DMS153 treated with DMSO at 0.1 percent for 48 hours (cell line): ENCODE measurements around the gene BASP1.
A peak's percentile ranks its signal among the peaks of the same experiment; 100 is the strongest.
"Not testable (repeated sequence)": the region's sequence is repeated elsewhere in the genome, so short reads cannot be mapped to it uniquely, and the experiment has no call there.

Experiments
- DNase-seq: peaks from one replicate; lab custom pipeline; 2025; ENCODE audit not compliant: unreplicated experiment; lab: John Stamatoyannopoulos, UW

BASP1 gene

DNA sequence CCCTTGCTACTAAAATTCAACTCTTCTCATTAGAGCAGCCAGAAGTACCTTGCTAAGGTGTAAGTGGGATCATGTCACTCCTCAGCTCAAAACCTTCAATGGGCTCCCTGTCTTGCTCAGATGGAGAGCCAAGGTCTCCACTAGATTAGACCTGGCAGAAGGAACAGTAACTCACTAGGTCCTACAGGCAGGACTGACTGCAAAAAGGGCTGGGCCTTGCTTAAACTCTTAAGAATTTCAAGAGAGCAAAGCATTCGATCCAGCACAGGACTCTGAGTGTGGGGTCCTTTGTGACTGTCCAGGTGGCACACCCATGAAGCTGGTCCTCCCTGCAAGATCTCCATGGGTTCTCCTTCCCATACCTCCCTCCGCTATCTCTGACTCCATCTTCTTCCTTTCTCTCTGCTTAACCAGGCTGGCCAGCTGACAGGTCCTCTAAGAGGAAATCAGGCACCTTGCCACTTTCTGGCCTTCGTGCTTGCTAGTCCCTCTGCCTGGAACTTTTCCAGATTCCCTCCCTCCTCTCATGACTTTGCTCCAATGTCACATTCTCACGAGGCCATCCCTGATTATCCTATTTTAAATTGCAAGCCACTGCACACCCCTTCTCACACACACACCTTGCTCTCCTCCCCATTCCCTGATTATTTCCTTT lies 70.2 kb downstream of the BASP1 start:
- no peak for DNase-seq

DNA sequence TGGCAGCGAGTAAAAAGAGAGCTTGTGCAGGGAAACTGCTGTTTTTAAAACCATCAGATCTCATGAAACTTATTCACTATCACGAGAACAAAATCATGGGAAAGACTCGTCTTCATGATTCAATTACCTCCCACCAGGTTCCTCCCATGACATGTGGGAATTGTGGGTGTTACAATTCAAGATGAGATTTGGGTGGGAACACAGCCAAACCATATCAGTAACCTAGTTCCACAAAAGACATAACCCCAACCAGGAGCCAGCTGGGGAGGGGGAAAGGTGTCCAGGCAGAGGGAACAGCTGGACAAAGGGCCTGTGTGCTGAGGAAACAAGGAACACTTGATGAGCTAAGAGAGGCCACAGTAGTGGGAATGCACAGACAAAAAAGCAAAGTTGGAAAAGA lies 71.1 kb downstream of the BASP1 start:
- no peak for DNase-seq

DNA sequence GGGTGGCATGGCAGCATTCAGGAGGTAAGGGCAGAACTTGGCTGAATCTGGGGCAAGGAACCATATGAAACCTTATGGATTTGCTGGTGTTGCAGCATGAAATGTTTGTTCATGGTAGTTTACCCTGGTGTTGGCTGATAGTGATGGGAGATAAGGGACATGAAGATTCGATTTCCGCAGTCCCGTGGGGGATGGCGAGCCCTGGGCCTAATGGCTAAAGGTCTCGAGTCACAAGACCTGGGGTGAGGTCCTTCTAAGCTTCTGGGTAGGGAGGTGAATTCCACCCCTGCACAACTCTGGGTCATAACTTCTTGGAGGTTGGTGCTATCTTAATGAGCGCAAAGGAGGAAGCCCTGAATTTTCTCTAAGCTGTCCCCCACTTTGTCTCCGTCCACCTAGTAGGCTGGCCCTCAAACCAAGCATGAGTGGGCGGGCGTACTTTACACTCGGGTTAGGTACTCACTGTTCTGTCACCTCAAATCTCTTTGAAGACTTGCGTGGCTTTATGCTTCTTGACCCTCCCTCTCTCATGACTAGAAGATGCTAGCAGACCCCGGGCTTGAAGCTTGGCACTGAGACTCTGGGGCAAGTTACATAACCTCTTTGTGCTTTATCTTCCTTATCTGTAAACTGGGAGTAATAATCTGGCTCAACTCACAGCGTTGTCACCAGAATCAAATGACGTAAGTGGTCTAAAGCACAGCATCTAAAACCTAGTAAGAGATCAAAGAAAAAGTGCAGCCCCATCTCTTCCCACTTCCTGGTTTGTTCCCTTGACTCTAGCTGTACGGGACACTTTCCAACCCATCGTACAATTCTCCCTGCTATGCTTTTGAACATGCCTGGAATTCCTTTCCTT lies 72.5 kb downstream of the BASP1 start:
- no peak for DNase-seq

DNA sequence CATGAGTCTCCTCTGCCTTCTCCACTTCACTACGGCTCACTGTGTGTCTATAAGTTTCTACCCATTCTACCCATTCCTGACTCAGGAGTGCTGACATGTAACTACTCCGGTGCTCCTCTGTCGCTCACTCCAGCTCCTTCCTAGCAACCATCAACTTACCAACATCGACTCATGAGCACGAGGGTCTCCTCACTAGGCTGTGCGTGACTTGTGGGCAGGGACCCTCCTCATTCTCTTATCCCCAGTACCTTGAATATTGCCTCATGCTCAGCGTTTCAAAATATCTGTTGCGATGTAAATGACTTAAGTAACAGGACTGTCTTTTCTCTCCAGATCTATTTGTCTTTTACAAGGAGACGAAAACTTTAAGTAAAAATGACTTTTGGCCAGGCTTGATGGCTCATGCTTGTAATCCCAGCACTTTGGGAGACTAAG lies 73.1 kb downstream of the BASP1 start:
- no peak for DNase-seq

DNA sequence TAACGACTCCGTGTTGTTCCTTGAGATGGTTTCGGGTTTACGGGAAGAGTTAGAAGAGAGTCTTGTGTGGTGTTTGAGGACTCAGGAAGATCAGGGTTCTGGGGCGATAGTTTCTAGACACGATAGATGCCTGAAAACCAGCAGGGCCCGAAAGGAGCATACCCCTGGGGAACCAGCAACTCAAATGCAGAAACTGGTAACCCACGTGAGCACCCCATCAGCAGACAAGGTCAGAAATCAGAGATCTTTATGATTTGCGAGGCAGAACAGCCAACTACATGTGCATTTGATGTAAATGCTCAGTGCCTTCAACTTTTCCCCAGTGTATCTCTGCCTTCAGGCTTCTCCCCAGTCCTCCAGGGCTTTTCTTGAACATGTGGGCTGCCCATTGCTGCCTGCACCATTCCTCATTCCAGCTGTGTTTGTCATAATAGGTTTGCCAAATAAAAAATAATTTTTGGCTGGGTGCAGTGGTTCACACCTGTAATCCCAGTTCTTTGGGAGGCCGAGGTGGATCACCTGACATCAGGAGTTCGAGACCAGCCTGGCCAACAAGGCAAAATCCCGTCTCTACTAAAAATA lies 75.1 kb downstream of the BASP1 start:
- DNase-seq, result no peak

DNA sequence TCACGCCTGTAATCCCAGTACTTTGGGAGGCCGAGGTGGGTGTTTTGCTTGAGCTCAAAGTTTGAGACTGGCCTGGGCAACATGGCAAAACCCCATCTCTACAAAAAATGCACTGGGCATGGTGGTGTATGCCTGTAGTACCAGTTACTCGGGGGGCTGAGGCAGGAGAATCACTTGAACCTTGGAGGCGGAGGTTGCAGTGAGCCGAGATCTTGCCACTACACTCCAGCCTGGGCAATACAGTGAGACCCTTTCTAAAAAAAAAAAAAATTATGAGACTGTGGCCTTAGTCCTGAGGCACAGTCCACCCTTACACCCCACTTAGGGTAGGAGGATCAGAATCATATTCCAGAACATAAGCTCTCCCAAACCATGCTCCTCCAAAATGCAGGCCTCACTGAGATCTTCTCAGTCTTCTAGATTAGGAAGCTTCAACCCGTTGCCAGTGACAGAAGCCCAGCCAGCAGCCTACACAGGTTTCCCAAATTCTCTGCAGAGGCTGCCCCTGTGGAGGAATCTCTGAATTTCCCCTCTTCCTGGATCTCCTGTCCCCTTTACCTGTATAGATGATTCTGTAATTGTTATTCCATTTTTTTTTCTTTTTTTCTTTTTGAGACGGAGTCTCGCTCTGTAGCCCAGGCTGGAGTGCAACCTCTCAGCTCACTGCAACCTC lies 77.3 kb downstream of the BASP1 start:
- DNase-seq, result no peak

DNA sequence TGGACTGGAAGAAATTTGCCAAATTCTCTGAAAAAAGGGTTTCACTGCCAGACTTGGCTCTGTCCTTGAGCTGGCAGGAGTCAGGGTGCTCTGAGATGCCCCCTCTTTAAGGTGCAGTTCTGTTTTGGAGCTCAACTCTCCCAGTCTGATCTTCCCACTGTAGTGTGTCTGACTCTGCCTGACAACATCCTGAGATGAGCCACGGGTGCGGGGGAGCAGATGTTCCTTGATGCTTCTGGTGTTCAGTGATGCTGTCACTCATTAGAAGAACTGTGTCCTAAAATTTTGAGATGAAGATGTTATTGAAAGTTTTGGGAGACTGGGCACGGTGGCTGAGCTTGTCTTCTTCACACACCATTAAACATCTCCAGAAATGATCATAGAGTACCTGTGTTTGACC lies 78.2 kb downstream of the BASP1 start:
- DNase-seq, result no peak

DNA sequence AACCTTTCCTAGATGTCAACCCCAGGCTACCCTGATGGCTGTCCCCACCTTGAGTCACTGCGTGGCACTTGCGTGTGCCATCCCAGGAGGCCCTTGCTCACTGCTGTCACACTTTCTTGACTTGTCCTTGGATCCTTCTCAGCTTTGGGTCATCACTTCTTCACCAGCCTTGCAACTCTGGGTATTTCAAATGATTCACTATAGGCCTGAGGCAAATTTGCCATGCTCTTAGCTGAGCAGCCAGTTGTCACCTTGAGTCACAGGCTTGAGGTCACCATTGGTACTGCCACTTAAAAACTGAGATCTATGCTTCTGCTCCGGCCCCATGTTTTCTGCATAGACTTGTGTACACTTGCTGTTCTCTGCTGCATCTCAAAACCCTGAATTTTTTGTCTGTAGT lies 84.7 kb downstream of the BASP1 start:
- DNase-seq, result no peak

DNA sequence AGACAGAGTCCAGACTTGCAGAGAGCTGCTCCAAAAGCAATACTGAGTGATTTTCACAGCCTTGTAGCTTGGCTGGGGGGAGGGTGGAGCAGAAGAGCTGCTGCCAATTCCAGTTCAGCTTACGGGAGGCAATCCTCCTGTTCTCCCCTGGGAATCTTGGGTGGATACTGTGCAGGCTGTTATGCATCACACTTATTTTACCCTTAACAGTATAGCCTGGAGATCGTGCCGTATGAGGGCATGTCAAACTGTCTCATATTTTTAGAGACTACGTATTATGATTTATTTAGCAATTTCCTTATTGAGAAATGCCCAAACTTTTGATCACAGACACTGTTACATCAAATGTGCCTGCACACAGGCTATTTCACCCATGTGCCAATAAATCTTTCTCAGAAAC lies 85.2 kb downstream of the BASP1 start:
- DNase-seq, result no peak

DNA sequence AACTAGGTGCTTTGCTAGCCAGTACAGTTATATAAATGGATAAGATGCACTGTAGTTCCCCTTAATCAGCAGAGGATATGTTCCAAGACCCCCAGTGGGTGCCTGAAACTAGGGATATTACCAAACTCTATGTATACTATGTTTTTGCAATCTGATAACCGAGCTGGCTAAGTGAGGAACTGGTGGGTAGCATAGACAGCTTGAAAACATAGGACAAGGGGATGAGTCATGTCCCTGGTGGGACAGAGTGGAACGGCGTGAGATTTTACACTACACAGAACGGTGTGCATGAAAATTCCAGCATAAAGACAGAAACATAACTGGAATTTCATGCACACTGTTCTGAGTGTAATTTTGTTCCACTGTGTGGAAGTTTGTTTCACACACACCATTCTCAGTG lies 86.9 kb downstream of the BASP1 start:
- DNase-seq, result no peak

DNA sequence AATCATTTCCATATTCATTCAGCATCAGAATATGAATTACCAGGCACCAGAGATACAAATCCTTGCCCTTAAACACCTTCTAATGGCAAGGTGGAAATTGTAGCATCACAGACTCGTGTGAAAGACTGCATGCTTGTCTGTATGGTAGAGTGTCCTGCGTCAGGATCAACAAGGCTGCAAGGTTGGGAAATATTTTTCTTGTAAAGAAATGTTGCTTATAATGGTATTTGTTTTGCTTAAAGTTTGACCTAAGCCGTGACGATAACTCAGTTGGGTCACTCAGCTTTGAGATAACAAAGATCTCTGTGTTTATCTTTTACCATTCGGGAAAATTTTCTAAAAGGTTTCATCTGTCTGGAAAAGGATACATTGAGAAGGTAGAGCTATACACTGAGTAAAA lies 87.6 kb downstream of the BASP1 start:
- DNase-seq, result no peak

DNA sequence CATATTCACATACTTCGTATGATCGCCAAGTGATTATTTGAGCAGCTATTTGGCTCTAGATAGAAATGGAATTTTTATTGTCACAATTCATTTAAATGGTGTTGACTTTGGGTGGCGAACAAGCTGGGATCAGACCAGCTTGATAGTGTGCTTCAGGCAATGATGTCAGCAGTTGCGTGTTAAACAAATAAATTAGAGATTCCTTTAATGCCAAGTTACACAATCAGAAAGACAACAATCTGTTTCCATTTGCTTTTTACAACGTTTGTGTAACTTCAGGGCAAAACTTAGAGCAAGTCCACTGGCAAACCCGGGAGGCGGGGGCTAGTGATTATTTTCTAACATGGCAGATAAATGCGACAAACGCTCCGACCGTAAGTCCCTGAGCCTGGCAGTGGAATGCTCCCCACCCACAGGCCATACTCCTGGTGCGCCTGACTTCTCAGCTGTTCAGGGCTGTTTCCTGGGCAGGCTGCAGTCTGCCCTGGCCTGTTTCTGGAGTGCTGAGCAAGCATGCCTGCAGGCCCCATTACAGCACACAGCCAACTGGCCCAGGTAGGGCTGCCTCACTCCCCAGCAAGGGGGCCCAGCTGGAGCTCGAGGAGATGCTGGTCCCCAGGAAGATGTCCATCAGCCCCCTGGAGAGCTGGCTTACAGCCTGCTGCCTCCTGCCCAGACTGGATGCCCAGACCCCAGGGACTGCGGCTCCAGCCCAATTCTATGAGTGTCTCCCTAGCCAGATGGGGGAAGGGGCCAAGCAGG lies 88.7 kb downstream of the BASP1 start:
- DNase-seq, result no peak

DNA sequence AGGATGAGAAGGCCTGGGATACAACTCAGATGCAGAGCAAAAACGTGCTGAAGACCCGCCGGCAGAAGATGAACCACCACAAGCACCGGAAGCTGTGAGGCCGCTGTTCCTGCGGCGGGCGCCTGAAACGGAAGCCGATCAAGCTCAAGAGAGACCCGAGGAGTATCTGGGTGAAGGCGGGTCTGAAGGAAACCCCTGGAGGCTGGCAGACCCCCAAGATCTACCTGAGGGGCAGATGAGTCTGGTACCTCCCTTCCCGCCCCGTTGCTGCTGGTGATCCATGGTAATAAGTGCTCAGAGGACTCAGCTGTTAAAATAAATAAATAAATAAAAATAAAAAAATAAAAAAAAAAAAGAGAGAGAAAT lies 89.3 kb downstream of the BASP1 start:
- DNase-seq, result no peak

DNA sequence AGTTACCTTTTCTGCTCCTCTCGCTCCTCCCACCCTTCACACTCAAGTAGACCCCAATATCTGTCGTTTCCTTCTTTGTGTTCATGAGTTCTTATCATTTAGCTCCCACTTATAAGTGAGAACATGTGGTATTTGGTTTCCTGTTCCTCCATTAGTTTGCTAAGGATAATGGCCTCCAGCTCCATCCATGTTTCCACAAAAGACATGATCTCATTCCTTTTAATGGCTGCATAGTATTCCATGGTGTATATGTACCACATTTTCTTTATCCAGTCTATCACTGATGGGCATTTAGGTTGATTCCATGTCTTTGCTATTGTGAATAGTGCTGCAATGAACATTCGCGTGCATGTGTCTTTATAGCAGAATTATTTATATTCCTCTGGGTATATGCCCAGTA lies 90.0 kb downstream of the BASP1 start:
- not testable (repeated sequence) for DNase-seq

DNA sequence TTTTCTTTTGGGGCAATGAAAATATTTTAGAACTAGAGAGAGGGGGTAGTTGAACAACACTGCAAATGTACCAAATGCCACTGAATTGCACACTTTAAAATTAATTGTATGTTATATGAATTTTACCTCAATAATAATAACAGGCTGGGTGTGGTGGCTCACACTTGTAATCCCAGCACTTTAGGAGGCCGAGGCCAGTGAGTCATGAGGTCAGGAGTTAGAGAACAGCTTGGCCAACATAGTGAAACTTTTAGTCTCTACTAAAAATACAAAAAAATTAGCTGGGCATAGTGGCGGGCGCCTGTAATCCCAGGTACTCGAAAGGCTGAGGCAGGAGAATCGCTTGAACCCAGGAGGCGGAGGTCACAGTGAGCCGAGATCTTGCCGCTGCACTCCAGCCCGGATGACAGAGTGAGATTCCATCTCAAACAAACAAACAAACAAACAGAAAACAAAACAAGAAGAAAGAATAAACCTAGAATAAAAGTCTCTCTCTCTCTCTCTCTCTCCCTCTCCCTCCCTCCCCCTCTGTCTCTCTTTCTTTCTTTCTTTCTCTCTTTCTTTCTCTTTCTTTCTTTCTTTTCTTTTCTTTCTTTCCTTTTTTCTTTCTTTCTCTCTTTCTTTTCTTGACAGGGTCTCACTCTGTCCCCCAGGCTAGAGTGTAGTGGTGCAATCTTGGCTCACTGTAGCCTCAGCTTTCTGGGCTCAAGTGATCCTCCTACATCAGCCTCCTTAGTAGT lies 91.1 kb downstream of the BASP1 start:
- no peak for DNase-seq

DNA sequence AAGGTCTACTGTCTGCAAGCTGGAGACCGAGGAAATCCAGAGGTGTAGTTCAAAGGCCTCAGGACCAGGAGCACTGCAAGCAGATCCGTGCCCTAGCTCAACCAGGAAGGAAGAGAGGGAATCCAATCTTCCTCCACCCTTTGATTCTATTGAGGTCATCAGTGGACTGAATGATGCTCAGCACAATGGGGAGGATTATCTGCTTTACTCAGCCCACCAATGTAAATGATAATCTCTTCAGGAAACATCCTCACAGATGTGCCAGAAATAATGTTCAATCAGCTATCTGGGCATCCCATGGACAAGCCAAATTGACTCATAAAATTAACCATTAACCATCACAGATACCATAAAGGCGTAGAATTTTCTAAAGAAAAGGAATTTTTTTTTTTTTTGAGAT lies 92.0 kb downstream of the BASP1 start:
- no peak for DNase-seq

DNA sequence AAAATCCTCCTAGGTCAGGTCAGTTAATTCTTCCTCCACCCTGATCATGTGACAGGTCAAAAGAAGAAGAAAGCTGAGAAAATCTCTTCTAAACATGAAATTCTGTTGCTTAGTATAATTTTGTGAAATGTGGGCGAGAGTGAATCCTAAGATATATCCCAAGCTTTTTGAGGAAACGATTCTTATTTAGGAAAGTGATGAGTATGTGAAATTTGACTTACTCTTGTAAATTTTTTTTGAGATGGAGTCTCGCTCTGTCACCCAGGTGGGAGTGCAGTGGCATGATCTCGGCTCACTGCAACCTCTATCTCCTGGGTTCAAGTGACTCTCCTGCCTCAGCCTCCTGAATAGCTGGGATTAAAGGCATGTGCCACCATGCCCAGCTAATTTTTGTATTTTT lies 93.1 kb downstream of the BASP1 start:
- DNase-seq, result not testable (repeated sequence)

DNA sequence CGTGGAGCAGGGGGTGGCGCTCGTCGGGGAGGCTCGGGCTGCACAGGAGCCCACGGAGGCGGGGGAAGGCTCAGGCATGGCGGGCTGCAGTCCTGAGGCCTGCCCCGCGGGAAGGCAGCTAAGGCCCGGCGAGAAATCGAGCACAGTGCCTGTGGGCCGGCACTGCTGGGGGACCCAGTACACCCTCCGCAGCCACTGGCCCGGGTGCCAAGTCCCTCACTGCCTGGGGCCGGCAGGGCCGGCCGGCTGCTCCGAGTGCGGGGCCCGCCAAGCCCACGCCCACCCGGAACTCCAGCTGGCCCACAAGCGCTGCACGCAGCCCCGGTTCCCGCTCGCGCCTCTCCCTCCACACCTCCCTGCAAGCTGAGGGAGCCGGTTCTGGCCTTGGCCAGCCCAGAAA lies 94.4 kb downstream of the BASP1 start:
- DNase-seq, result not testable (repeated sequence)

DNA sequence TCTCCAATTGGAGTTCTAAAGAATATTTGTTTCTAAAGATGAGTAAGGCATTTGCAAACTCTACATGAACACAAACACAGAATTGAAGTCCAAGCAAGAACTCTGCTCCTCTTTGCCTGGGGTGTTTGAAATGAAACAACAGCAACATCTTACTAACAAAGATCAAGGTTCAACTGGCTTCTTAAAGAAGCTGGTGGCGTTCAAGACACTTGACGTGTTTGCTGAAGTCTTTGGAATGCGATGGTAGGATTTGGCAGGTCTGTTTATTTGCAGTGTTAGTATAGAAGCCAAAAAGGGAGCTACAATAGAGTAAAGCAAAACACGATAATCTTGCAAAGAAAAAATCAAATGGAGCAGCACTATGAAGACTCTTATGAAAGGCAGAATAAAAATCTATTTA lies 94.9 kb downstream of the BASP1 start:
- no peak for DNase-seq

DNA sequence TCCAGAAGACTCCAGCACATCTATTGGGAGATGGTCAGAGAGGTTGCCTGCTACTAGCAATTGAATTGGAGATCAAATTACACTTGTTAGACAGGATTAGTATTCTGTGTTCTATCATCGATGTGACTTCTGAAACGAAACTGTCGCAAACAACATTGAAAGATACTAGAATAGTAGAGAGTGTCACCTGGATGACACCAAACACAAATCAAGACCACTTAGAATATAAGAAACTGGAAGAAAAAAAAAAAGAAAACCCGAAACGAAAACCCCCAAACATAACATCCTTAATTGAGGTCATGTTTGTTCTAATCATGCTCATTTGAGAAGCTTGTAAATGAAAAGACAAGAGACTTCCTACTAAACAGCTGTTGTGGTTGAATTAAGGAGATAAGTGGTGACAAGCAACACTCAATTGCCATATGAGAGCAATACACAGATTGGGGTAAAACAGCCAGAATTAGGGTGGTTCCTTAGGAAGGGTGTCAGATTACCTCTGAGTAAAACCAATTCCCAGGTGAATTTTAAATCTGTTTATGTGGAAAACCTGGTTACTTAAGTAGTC lies 97.6 kb downstream of the BASP1 start:
- peak; percentile 54 for DNase-seq
